Ecto neural progenitor cell (in vitro differentiated cells): ENCODE data around the gene NSUN3.
"Not testable (repeated sequence)": the region's sequence is repeated elsewhere in the genome, so short reads cannot be mapped to it uniquely, and the experiment has no call there.

Experiments
- DNase-seq: peaks from one replicate; pipeline ENCODE4 v3.0.0-alpha.2; 2018; ENCODE audit warnings: low spot score

The NSUN3 gene

GRCh38 chr3:94069194-94069813, 6.4 kb downstream of the NSUN3 start:
- no peak for DNase-seq

DNA sequence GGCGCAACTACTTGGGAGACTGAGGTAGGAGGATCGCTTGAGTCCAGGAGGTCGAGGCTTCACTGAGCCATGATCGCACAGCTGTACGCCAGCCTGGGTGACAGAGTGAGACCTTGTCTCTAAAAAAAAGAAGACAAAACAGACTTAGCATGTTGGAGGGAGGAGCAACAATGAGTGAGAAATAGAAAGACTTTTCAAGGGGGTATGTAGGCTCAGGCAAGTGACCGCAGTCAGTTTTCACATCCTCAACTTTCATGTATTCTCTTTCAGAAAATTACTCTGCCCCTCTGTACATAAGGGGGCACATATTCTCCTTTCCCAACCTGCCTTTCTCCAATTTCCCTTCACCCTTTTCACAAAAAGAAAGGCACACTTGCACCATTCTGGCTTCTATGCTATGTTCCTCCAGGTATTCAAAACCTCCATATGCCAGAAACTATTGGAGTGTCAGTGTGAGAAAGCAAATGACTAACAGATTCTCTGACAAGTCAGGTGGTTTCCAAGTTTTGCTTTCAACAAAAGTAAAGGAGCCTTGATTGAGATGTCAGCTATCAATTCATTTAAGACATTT, 7.6 kb downstream of the NSUN3 start:
- no peak for DNase-seq

- DNase-seq, result no peak
These were observed 8.9 kb downstream of the NSUN3 start for GRCh38 chr3:94071713-94072284.

GRCh38 chr3:94076055-94076454, 13.2 kb downstream of the NSUN3 start:
- DNase-seq, result no peak

GRCh38 chr3:94080552-94080951, 17.7 kb downstream of the NSUN3 start:
- not testable (repeated sequence) for DNase-seq

DNA sequence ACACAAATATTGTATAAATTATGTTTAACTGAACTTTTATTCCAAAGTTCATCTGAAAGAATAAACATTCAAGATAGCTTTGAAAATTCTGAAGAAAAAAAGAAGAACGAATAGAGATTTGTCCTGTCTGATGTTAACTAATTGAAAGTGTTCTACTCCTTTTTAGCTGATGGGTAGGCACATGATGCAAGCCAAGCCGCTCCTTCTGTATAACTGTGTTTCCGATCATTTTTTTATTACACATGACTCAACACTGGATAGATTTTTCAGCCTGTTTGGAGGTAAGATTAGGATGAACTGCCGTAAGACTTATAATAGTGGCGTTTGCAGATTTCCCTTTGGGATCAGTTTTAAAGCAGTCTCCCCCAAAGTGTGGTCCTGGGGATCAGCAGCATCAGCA, 19.0 kb downstream of the NSUN3 start:
- DNase-seq, result no peak

DNA sequence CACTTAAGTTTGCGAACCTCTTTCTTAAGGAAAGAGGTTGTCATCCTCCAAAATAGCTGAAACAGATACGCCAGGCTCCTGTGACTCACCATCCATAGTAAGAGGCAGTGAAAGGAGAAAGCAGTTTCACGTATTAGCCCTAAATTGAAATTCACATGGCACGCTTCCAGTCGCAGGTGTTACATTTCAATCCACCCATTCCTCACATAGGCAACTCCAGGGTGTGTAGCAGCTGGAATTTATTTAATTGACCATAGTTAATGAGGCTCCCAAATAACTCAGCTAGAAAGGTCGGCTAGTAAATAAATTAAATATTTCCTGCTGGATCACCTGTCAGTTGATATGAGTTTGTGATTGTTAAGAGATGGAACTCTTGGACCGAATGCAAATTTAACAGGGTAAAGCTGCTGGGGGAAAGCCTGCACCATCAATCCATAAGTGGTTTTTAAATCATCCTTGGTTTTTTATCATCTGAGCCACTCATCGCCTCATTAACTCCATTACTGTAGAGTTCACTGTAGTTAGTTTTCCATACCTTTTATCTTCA, 19.6 kb downstream of the NSUN3 start:
- no peak for DNase-seq

GRCh38 chr3:94083261-94083660, 20.4 kb downstream of the NSUN3 start:
- DNase-seq, result no peak

DNA sequence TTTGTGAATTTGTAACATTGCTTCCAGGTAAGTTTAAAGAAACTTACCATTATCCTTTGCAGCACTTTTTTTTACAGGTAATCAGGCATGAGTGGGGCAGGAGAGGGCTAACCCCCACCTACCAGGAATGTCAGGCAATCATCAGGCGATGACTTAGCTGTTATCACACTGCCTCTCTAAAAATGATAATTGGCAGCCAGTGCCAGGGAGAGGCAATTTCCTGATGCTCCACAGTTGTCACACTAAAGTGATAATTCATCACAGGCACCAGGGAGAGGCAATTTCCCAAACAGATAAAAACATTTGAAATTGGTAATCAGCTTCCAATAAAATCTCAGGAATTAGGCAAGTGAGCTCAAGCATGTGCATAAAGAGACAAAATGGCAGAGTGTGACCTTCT, 26.3 kb downstream of the NSUN3 start:
- no peak for DNase-seq

- no peak for DNase-seq
These were observed 29.2 kb downstream of the NSUN3 start for GRCh38 chr3:94092086-94092485.

GRCh38 chr3:94093151-94093550, 30.3 kb downstream of the NSUN3 start:
- DNase-seq, result no peak

DNA sequence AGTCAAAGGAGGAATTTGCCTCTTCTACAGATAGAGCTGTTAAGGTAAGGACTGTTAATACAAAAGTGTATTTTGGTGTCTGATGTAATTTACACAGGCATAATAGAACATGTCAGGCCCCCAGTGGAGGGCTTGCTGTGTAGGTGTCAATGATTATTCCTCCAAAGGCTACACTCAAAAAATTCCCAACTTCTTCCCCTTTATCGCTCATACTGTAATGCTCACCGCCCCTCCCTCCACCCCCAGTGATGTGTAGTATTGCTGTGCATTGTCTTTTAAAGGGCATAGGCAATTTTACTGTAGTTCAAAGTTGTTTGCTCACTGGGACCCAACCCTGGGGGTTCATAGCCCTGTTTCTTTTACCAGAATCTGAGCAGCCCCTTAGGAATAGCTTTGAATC, 32.2 kb downstream of the NSUN3 start:
- DNase-seq, result no peak

DNA sequence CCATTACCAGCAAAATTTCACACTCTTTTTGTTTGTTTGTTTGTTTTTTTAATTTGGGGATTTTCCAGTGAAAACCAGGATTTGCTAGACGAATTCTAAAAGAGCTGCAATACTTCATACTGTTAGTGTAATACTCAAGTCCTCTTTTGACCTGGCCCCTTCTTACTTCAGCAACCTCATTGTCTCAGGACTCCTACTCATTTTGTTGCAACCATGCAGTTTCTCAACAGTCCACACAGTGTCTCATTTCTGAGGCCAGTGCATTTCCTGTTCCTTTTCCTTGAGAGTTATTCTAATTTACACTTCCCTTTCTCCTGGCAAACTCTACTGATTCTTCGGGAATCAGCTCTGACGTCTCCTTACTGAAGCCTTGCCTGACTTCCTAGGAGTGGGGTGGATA, 35.6 kb downstream of the NSUN3 start:
- no peak for DNase-seq

GRCh38 chr3:94099311-94099710, 36.5 kb downstream of the NSUN3 start:
- DNase-seq, result no peak

GRCh38 chr3:94101860-94102259, 39.0 kb downstream of the NSUN3 start:
- no peak for DNase-seq

DNA sequence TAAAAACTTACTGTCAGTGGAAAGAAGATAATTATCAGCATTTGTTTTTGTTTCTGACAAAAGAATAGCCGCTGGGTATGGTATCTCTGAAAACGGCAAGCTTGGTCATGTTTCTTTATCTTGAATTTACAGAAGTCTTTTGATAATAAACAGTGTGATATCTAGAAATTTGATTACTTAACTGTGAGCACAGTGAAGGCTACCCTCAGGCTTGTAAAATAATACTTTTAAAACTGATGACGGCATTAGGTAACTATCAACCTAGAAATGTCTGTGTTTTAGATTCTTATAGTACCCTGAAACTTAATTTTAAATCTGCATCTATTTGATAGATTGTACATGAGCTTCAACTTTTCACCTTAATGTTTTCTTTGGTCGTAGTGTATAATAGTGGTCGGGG, 43.4 kb downstream of the NSUN3 start:
- DNase-seq, result no peak

DNA sequence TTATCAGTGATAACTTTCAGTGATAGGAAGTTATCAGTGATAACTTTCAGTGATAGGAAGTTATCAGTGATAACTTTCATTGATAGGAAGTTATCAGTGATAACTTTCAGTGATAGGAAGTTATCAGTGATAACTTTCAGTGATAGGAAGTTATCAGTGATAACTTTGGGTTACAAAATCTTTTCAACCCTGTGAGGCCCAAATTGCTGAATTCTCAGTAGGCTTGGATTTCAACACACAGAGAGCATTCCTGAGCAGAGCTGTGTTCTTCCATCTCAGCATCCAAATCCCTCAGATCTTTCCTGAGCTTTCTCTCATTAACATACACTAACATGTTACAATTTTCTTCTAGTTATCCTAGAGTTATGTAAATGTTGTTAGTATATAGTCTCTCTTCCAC, 47.4 kb downstream of the NSUN3 start:
- DNase-seq, result not testable (repeated sequence)

DNA sequence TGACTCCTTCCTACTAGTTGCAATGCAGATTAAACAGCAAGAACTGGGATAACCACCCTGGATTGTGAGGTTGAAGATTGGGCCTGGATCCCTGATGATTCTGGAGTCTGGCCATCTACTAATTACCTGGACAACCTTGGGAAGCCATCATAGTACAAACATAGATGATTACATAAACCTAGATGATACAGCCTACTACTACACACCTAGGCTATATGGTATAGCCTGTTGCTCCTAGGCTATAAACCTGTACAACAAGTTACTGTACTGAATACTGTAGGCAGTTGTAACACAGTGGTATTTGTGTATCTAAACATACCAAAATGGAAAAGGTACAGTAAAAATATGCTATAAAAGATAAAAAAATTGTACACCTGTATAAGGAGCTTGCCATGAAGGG, 48.0 kb downstream of the NSUN3 start:
- DNase-seq, result no peak

- no peak for DNase-seq
These were observed 51.8 kb downstream of the NSUN3 start for GRCh38 chr3:94114666-94115065.

DNA sequence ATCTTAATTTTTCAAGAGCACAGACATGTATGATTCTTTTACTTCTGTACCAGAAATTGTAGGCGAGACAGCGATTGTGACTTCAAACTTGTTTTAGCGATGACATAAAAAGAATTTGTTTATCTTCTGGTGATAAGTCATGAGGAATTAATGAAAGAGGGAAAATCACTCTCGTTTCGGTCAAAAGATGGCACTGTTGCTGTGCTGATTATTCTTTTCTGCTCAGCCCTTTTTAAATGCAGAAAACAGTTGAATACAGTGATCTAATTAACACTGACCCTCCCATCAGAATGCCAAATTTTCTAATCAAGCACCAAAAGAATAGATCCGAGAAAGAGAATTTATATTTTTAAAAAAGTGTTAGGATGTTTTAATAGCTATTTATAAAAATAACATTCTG, 52.6 kb downstream of the NSUN3 start:
- DNase-seq, result no peak

DNA sequence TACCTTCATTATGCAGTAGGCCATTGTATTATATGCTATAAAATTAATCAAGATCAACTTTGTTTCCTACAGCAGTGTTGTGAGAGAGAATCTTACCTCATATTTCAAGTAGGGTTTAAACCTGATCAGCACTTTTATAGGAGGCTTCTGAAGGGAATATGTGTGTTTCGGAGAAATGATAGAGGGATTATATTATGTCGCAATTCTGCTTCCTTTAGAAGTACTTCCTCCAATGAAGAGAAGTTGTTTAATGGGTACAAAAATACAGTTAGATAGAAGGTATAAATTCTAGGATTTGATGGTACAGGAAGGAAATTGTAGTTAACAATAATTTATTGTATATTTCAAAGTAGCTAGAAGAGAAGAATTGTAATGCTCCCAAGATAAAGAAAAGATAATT, 54.9 kb downstream of the NSUN3 start:
- DNase-seq, result no peak

- DNase-seq, result no peak
These were observed 55.5 kb downstream of the NSUN3 start for GRCh38 chr3:94118390-94118789.

DNA sequence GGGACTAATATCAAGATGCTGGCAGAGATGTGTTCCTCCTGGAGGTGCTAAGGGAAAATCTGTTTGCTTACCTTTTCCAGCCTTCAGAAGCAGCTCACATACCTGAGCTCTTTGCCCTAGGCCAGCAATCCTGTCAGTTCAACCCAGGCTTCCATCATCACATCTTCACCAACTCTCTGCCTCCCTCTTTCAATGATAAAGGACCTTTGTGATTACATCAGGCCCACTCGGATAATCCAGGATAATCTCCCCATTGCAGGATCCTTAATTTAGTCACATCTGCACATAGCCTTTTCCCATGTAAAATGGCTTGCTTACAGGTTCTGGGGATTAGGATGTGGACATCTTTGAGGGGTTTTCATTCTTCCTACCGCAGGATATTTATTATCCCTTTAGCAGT, 58.3 kb downstream of the NSUN3 start:
- no peak for DNase-seq

DNA sequence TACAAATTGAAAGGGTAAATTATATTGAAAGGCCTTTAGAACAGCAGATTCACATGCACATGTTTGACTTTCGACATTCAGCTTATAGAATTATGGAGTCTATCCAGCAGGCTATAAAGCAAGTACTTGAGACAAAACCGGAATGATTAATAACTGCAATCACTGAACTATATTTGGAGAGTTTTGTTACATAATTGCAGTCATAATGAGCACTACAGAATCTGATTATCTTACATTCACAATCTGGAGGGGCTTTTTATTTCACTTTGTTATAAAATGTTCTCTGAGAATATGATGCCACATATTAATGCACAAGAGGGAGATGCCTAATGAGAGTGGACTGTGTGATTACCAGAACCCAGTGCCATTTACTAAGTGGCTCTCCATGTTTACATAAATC, 64.3 kb downstream of the NSUN3 start:
- DNase-seq, result no peak
